HepG2 (cell line): ENCODE measurements around the gene PACSIN1.

Experiments used
- MYC ChIP-seq: sonication (generic); formaldehyde crosslinking; IDR thresholded peaks from 2 replicates; pipeline ENCODE4 v1.9.0; 2021; ENCODE audit warnings: missing genetic modification reagents, borderline replicate concordance
- ZBTB1 ChIP-seq: sonication (generic); formaldehyde crosslinking; IDR thresholded peaks from 2 replicates; pipeline ENCODE4 v1.4.0; 2020; ENCODE audit warnings: missing genetic modification reagents, borderline replicate concordance
- ZC3H13 ChIP-seq: sonication (generic); formaldehyde crosslinking; IDR thresholded peaks from 2 replicates; pipeline ENCODE4 v1.8.1; 2023; ENCODE audit warnings: mild to moderate bottlenecking, missing genetic modification reagents, moderate library complexity
- ZNF121 ChIP-seq: sonication (generic); formaldehyde crosslinking; IDR thresholded peaks from 2 replicates; pipeline ENCODE4 v1.5.0; 2020; ENCODE audit warnings: mild to moderate bottlenecking, missing genetic modification reagents
- ZNF24 ChIP-seq: fragments of 450-650 bp; IDR thresholded peaks from 2 replicates; pipeline ENCODE4 v1.6.1; 2017; ENCODE audit warnings: antibody characterized with exemption, mild to moderate bottlenecking
- TF ChIP-seq, protein P1 (sequence below): sonication (generic); formaldehyde crosslinking; IDR thresholded peaks from 2 replicates; pipeline ENCODE4 v1.4.0; 2020; ENCODE audit warnings: low read depth, missing genetic modification reagents
- TF ChIP-seq, protein P2 (sequence below): fragments of 450-650 bp; IDR thresholded peaks from 2 replicates; pipeline ENCODE4 v1.6.1; 2017; ENCODE audit warnings: mild to moderate bottlenecking
- TF ChIP-seq, protein P3 (sequence below): sonication (generic); formaldehyde crosslinking; conservative IDR thresholded peaks from 2 replicates; pipeline ENCODE4 v1.8.1; 2023; ENCODE audit warnings: missing genetic modification reagents

DNA sequence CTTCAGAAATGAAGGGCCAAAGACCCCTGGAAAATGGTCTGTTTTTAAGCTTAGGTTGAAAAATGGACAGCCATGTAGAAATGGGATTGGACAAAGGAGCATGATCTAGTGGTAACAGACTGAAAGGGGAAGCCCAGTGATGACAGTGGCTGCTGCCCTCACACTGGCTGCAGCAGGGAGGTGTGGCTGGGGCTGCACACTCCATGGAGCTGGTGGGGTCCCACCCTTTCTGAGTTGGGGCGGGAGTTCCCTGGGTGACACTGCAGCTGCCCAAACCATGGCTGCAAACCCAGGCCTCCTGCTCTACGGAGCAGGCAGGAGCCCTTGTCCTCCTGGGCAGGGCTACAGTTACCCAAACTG, 8.5 kb upstream of the PACSIN1 start:
- TF ChIP-seq, protein P1, sequence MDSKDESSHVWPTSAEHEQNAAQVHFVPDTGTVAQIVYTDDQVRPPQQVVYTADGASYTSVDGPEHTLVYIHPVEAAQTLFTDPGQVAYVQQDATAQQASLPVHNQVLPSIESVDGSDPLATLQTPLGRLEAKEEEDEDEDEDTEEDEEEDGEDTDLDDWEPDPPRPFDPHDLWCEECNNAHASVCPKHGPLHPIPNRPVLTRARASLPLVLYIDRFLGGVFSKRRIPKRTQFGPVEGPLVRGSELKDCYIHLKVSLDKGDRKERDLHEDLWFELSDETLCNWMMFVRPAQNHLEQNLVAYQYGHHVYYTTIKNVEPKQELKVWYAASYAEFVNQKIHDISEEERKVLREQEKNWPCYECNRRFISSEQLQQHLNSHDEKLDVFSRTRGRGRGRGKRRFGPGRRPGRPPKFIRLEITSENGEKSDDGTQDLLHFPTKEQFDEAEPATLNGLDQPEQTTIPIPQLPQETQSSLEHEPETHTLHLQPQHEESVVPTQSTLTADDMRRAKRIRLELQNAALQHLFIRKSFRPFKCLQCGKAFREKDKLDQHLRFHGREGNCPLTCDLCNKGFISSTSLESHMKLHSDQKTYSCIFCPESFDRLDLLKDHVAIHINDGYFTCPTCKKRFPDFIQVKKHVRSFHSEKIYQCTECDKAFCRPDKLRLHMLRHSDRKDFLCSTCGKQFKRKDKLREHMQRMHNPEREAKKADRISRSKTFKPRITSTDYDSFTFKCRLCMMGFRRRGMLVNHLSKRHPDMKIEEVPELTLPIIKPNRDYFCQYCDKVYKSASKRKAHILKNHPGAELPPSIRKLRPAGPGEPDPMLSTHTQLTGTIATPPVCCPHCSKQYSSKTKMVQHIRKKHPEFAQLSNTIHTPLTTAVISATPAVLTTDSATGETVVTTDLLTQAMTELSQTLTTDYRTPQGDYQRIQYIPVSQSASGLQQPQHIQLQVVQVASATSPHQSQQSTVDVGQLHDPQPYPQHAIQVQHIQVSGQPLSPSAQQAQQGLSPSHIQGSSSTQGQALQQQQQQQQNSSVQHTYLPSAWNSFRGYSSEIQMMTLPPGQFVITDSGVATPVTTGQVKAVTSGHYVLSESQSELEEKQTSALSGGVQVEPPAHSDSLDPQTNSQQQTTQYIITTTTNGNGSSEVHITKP, result no peak
- TF ChIP-seq ZC3H13 (CRISPR knock-in tag) (no peak), ZBTB1 (CRISPR knock-in tag) (no peak), ZNF121 (no peak), ZNF24 (no peak), MYC (CRISPR knock-in tag) (no peak)
- TF ChIP-seq, protein P2, sequence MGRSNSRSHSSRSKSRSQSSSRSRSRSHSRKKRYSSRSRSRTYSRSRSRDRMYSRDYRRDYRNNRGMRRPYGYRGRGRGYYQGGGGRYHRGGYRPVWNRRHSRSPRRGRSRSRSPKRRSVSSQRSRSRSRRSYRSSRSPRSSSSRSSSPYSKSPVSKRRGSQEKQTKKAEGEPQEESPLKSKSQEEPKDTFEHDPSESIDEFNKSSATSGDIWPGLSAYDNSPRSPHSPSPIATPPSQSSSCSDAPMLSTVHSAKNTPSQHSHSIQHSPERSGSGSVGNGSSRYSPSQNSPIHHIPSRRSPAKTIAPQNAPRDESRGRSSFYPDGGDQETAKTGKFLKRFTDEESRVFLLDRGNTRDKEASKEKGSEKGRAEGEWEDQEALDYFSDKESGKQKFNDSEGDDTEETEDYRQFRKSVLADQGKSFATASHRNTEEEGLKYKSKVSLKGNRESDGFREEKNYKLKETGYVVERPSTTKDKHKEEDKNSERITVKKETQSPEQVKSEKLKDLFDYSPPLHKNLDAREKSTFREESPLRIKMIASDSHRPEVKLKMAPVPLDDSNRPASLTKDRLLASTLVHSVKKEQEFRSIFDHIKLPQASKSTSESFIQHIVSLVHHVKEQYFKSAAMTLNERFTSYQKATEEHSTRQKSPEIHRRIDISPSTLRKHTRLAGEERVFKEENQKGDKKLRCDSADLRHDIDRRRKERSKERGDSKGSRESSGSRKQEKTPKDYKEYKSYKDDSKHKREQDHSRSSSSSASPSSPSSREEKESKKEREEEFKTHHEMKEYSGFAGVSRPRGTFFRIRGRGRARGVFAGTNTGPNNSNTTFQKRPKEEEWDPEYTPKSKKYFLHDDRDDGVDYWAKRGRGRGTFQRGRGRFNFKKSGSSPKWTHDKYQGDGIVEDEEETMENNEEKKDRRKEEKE, result no peak
- TF ChIP-seq, protein P3, sequence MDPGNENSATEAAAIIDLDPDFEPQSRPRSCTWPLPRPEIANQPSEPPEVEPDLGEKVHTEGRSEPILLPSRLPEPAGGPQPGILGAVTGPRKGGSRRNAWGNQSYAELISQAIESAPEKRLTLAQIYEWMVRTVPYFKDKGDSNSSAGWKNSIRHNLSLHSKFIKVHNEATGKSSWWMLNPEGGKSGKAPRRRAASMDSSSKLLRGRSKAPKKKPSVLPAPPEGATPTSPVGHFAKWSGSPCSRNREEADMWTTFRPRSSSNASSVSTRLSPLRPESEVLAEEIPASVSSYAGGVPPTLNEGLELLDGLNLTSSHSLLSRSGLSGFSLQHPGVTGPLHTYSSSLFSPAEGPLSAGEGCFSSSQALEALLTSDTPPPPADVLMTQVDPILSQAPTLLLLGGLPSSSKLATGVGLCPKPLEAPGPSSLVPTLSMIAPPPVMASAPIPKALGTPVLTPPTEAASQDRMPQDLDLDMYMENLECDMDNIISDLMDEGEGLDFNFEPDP (CRISPR knock-in tag), result no peak
